IMR-90 (cell line): ENCODE data around the gene SLC36A2. TPM values are rescaled to one million over a fixed set of nuclear protein-coding genes. Genes with fewer than 3 reads are reported as not detected.

Experiments
- ATAC-seq: fragments of 200-7000 bp; cut with Tn5 transposase; 2 replicates; pipeline ENCODE4 v1.9.1; 2020; ENCODE audit warnings: low read depth, mild to moderate bottlenecking, moderate library complexity
- BruUV-seq: library from RNA; stranded (reverse); fragments of 400-500 nt; replicated peaks from 2 replicates; lab custom pipeline; 2021; lab: Mats Ljungman, UMichigan
- CTCF ChIA-PET: fragments of 300-600 bp; formaldehyde crosslinking; extraction: SDS; loops from one replicate; lab custom pipeline; 2021; ENCODE audit warnings: antibody characterized with exemption; lab: Yijun Ruan, JAX
- POLR2A ChIA-PET: fragments of 300-600 bp; sonication (Branson Sonifier 250); formaldehyde crosslinking; loops from one replicate; lab custom pipeline; 2022; ENCODE audit warnings: antibody characterized with exemption; ENCODE audit not compliant: unreplicated experiment; lab: Charles Lee
- DNase-seq: peaks from one replicate; pipeline ENCODE4 v3.0.0; 2013
- H2AFZ ChIP-seq: replicated peaks from 2 replicates; pipeline ENCODE3; 2013; ENCODE audit warnings: low read length, mild to moderate bottlenecking; ENCODE audit not compliant: poor library complexity
- H2AK5ac ChIP-seq: 2 replicates; pipeline ENCODE4 v1.6.1; 2013; ENCODE audit warnings: low read depth, low read length, inconsistent platforms
- H2AK9ac ChIP-seq: replicated peaks from 2 replicates; pipeline ENCODE3; 2013; ENCODE audit warnings: mild to moderate bottlenecking, low read depth, low read length, moderate library complexity; ENCODE audit not compliant: poor library complexity
- H2BK120ac ChIP-seq: 2 replicates; pipeline ENCODE4 v1.6.1; 2013; ENCODE audit warnings: low read depth, low read length, inconsistent platforms
- H2BK15ac ChIP-seq: 3 replicates; pipeline ENCODE4 v1.6.1; 2013; ENCODE audit warnings: low read depth, low read length, inconsistent platforms
- H2BK20ac ChIP-seq: 2 replicates; pipeline ENCODE4 v1.6.1; 2013; ENCODE audit warnings: low read depth, mild to moderate bottlenecking, inconsistent platforms, low read length, moderate library complexity
- H2BK5ac ChIP-seq: 2 replicates; pipeline ENCODE4 v1.6.1; 2013; ENCODE audit warnings: mild to moderate bottlenecking, low read depth, low read length, inconsistent platforms; ENCODE audit not compliant: poor library complexity, severe bottlenecking
- H3K14ac ChIP-seq: replicated peaks from 2 replicates; pipeline ENCODE4 v1.6.1; 2013; ENCODE audit warnings: low read depth, low read length, inconsistent platforms
- H3K18ac ChIP-seq: 2 replicates; pipeline ENCODE4 v1.6.1; 2013; ENCODE audit warnings: low read depth, low read length, control low read depth
- H3K23ac ChIP-seq: 2 replicates; pipeline ENCODE4 v1.6.1; 2013; ENCODE audit warnings: low read depth, low read length, inconsistent platforms
- H3K27ac ChIP-seq: 2 replicates; pipeline ENCODE4 v1.5.1; 2013; ENCODE audit warnings: mild to moderate bottlenecking, control low read depth, low read length; ENCODE audit not compliant: insufficient read depth
- H3K27me3 ChIP-seq: 2 replicates; pipeline ENCODE4 v1.6.1; 2013; ENCODE audit warnings: low read length; ENCODE audit not compliant: control insufficient read depth, insufficient read depth
- H3K36me3 ChIP-seq: 2 replicates; pipeline ENCODE4 v1.6.1; 2013; ENCODE audit warnings: low read length, mixed read lengths; ENCODE audit not compliant: control insufficient read depth, insufficient read depth
- H3K4ac ChIP-seq: 2 replicates; pipeline ENCODE4 v1.6.1; 2013; ENCODE audit warnings: low read depth, low read length, inconsistent platforms
- H3K4me1 ChIP-seq: 2 replicates; pipeline ENCODE4 v1.6.1; 2013; ENCODE audit warnings: low read length, mixed read lengths; ENCODE audit not compliant: control insufficient read depth, insufficient read depth
- H3K4me2 ChIP-seq: 2 replicates; pipeline ENCODE4 v1.6.1; 2013; ENCODE audit warnings: low read depth, mild to moderate bottlenecking, control low read depth, low read length, moderate library complexity
- H3K4me3 ChIP-seq: 2 replicates; pipeline ENCODE4 v1.5.1; 2013; ENCODE audit warnings: low read depth, mild to moderate bottlenecking, control low read depth, low read length, moderate library complexity; ENCODE audit not compliant: insufficient read depth
- H3K56ac ChIP-seq: 2 replicates; pipeline ENCODE4 v1.6.1; 2013; ENCODE audit warnings: low read length, inconsistent platforms; ENCODE audit not compliant: insufficient read depth; ENCODE audit errors: extremely low read depth
- H3K79me1 ChIP-seq, 2 experiments: 2 replicates each; pipeline ENCODE4 v1.6.1; 2013; ENCODE audit warnings: low read length in 2 of 2, inconsistent platforms in 1 of 2, low read depth in 1 of 2
- H3K9ac ChIP-seq: 2 replicates; pipeline ENCODE4 v1.6.1; 2013; ENCODE audit warnings: low read depth, low read length, control low read depth
- H3K9me1 ChIP-seq: 2 replicates; pipeline ENCODE4 v1.6.1; 2013; ENCODE audit warnings: low read length, inconsistent platforms; ENCODE audit not compliant: insufficient read depth
- H3K9me3 ChIP-seq: 2 replicates; pipeline ENCODE4 v1.6.1; 2013; ENCODE audit warnings: low read length; ENCODE audit not compliant: control insufficient read depth, insufficient read depth
- H4K20me1 ChIP-seq: 2 replicates; pipeline ENCODE4 v1.6.1; 2013; ENCODE audit warnings: low read length, inconsistent platforms; ENCODE audit not compliant: insufficient read depth
- H4K5ac ChIP-seq: 2 replicates; pipeline ENCODE4 v1.6.1; 2013; ENCODE audit warnings: mild to moderate bottlenecking, low read depth, low read length, control low read depth
- H4K8ac ChIP-seq, 2 experiments: 2 replicates each; pipeline ENCODE4 v1.6.1; 2013; ENCODE audit warnings: low read depth in 2 of 2, low read length in 2 of 2, control low read depth in 1 of 2, inconsistent platforms in 1 of 2
- H4K91ac ChIP-seq: 2 replicates; pipeline ENCODE4 v1.6.1; 2013; ENCODE audit warnings: low read depth, low read length, inconsistent platforms; ENCODE audit not compliant: insufficient read depth
- CEBPB ChIP-seq: IDR thresholded peaks from 2 replicates; pipeline ENCODE4 v1.6.1; 2012; ENCODE audit warnings: low read depth, low read length, improper control_type of control experiment
- FOS ChIP-seq: fragments of 150-350 bp; IDR thresholded peaks from 2 replicates; pipeline ENCODE4 v1.6.1; 2016; ENCODE audit warnings: low read depth, low read length
- MAZ ChIP-seq: IDR thresholded peaks from 2 replicates; pipeline ENCODE4 v1.6.1; 2012; ENCODE audit warnings: low read depth, mild to moderate bottlenecking, low read length, improper control_type of control experiment, moderate library complexity, borderline replicate concordance
- NFE2L2 ChIP-seq: fragments of 150-350 bp; IDR thresholded peaks from 2 replicates; pipeline ENCODE4 v1.6.1; 2016; ENCODE audit warnings: low read depth, mild to moderate bottlenecking, low read length
- WGBS, 2 experiments: methylation state at CpG; one replicate each; pipeline versions ENCODE4 v1.1.5 to v1.1.7; 2013; ENCODE audit warnings: missing lambda C conversion rate in 2 of 2; ENCODE audit not compliant: insufficient read length in 1 of 2; ENCODE audit errors: extremely low coverage in 2 of 2; 5-methylcytosine and 5-hydroxymethylcytosine counted together
- dilution Hi-C: fragments of 300-500 bp; cut with HindIII; formaldehyde crosslinking; loops from one replicate; pipeline ENCODE4 v1.14.3; 2018; ENCODE audit warnings: low sequenced_read_pairs; ENCODE audit not compliant: unreplicated experiment
- in situ Hi-C: fragments of 300-500 bp; cut with MboI; formaldehyde crosslinking; loops from 3 replicates; pipeline ENCODE4 v1.14.3; 2019; ENCODE audit warnings: low sequenced_read_pairs, inconsistent platforms, mixed read lengths
- intact Hi-C: fragments of 100-400 bp; cut with micrococcal nuclease; formaldehyde crosslinking; loops from 2 replicates; pipeline ENCODE4 v1.10.0; 2022
- polyA plus RNA-seq, 3 experiments: library from polyadenylated mRNA; depleted of rRNA; stranded (reverse); fragments of >200 nt; gene quantifications; 2 replicates each; pipeline ENCODE4 v1.2.3, GENCODE V29; 2012; ENCODE audit warnings: low replicate concordance in 1 of 3
- total RNA-seq: library from RNA; depleted of rRNA; stranded (reverse); fragments of >200 nt; gene quantifications from 2 replicates; pipeline ENCODE4 v1.2.3, GENCODE V29; 2012
- TF ChIP-seq, protein P1 (sequence below): fragments of 150-350 bp; IDR thresholded peaks from 2 replicates; pipeline ENCODE4 v1.6.1; 2016; ENCODE audit warnings: low read depth, mild to moderate bottlenecking, low read length, moderate library complexity, borderline replicate concordance

SLC36A2 gene
- total and polyA plus RNA-seq, 2 of the 4 experiments (the other 2 are of a cell fraction), result not detected

- H3K79me1 ChIP-seq, result no peaks in the 10 kb centered on the region
- H3K9ac ChIP-seq, result no peak overlapping the region
- no TSS peak for BruUV-seq
- ChIA-PET CTCF (no interaction called here), POLR2A (no interaction called here)
- H4K8ac ChIP-seq, result no peak overlapping the region
- in situ Hi-C loops (no loop called here), dilution Hi-C loops (no loop called here), intact Hi-C loops (no loop called here)
- H3K56ac ChIP-seq, result no peak overlapping the region
- ATAC-seq (no peak), DNase-seq (no peak)
- no peak overlapping the region for H4K91ac ChIP-seq
- no peak overlapping the region for H2BK120ac ChIP-seq
- H4K20me1 ChIP-seq, result no peaks in the 10 kb centered on the region
- no peak overlapping the region for H2BK15ac ChIP-seq
- H3K18ac ChIP-seq, result no peak overlapping the region
- H3K23ac ChIP-seq, result no peak overlapping the region
- H2AK9ac ChIP-seq, result no peak overlapping the region
- no peaks in the 10 kb centered on the region for H3K4me1 ChIP-seq
- no peak overlapping the region for H3K4ac ChIP-seq
- no peak overlapping the region for H2AFZ ChIP-seq
- no peak overlapping the region for H2BK20ac ChIP-seq
- no peak overlapping the region for H3K4me2 ChIP-seq
- no CpG with 5 or more reads among the region's 1 CpG for WGBS, 2 experiments
- H3K27me3 ChIP-seq, result peaks cover 9% of the 10 kb centered on the region
- no peak overlapping the region for H3K4me3 ChIP-seq
- H2BK5ac ChIP-seq, result no peak overlapping the region
- H3K9me1 ChIP-seq, result no peaks in the 10 kb centered on the region
- no peaks in the 10 kb centered on the region for H3K36me3 ChIP-seq
- H2AK5ac ChIP-seq, result no peak overlapping the region
- H4K5ac ChIP-seq, result no peak overlapping the region
- no peak overlapping the region for H3K14ac ChIP-seq
- no peak overlapping the region for H3K27ac ChIP-seq
- no peaks in the 10 kb centered on the region for H3K9me3 ChIP-seq
- TF ChIP-seq FOS (no peak), CEBPB (no peak), MAZ (no peak), NFE2L2 (no peak)
- TF ChIP-seq, protein P1, sequence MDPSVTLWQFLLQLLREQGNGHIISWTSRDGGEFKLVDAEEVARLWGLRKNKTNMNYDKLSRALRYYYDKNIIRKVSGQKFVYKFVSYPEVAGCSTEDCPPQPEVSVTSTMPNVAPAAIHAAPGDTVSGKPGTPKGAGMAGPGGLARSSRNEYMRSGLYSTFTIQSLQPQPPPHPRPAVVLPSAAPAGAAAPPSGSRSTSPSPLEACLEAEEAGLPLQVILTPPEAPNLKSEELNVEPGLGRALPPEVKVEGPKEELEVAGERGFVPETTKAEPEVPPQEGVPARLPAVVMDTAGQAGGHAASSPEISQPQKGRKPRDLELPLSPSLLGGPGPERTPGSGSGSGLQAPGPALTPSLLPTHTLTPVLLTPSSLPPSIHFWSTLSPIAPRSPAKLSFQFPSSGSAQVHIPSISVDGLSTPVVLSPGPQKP, result no peak
Measured at GRCh38 chr5:151296478-151296830, 50.9 kb downstream of the SLC36A2 start.
